Urothelium cell line (cell line): ENCODE results near the gene REV1.
"Not testable (repeated sequence)": the region's sequence is repeated elsewhere in the genome, so short reads cannot be mapped to it uniquely, and the experiment has no call there.

ENCODE experiments used
- DNase-seq: peaks from one replicate; pipeline ENCODE4 v3.0.0; 2011; ENCODE audit warnings: low spot score, mixed read lengths
- FAIRE-seq: peaks from 2 replicates; lab custom pipeline; 2011; peaks lifted over from hg19 to GRCh38; lab: Jason Lieb, UNC

Gene REV1

GRCh38 chr2:99489761-99490622 is at the start of gene REV1:
Gene REV1 (minus strand): TSS chr2:99490017. CDS start chr2:99464975, 25,042 bp downstream.
- peak; percentile 99 for DNase-seq
- peak; percentile 95 for FAIRE-seq

- peak; percentile 35 for FAIRE-seq
- DNase-seq, result no peak
Observed at GRCh38 chr2:99537910-99538485, 48.2 kb upstream of the REV1 start.

- no peak for DNase-seq
- FAIRE-seq, result no peak
Observed at GRCh38 chr2:99524056-99524455, 34.2 kb upstream of the REV1 start.

GRCh38 chr2:99522157-99522556 is 32.3 kb upstream of the REV1 start:
- FAIRE-seq, result no peak
- no peak for DNase-seq

GRCh38 chr2:99520813-99521212 is 31.0 kb upstream of the REV1 start:
- no peak for FAIRE-seq
- DNase-seq, result no peak

- FAIRE-seq, result peak; percentile 53
- DNase-seq, result no peak
Observed at GRCh38 chr2:99520195-99520594, 30.4 kb upstream of the REV1 start.

- DNase-seq (no peak), FAIRE-seq (no peak)
Observed at GRCh38 chr2:99514357-99514756, 24.5 kb upstream of the REV1 start.

- no peak for DNase-seq
- FAIRE-seq, result no peak
Observed at GRCh38 chr2:99512181-99512591, 22.4 kb upstream of the REV1 start.

- FAIRE-seq (no peak), DNase-seq (no peak)
Observed at GRCh38 chr2:99509387-99509786, 19.6 kb upstream of the REV1 start.

- FAIRE-seq, result no peak
- DNase-seq, result no peak
Observed at GRCh38 chr2:99507937-99508818, 18.4 kb upstream of the REV1 start.

GRCh38 chr2:99504844-99505584 is 15.2 kb upstream of the REV1 start:
- FAIRE-seq, result no peak
- no peak for DNase-seq

GRCh38 chr2:99503662-99504416 is 14.0 kb upstream of the REV1 start:
- DNase-seq, FAIRE-seq: not testable (repeated sequence)

GRCh38 chr2:99496021-99496420 is 6.2 kb upstream of the REV1 start:
- no peak for FAIRE-seq
- DNase-seq, result no peak

GRCh38 chr2:99495115-99495860 is 5.5 kb upstream of the REV1 start:
- no peak for FAIRE-seq

GRCh38 chr2:99492721-99493120 is 2.9 kb upstream of the REV1 start:
- FAIRE-seq (no peak), DNase-seq (no peak)

More at GRCh38 chr2:99495115-99495860, 5.5 kb upstream of the REV1 start:
- no peak for DNase-seq

- DNase-seq (no peak), FAIRE-seq (no peak)
Observed at GRCh38 chr2:99490623-99491461, 1.0 kb upstream of the REV1 start.

GRCh38 chr2:99489063-99489760 is 605 bp downstream of the REV1 start:
- FAIRE-seq (no peak), DNase-seq (peak; percentile 84)
